Neural progenitor cell (in vitro differentiated cells): Measurements from ENCODE around the gene ME1. TPM values are rescaled to one million over a fixed set of nuclear protein-coding genes. Genes with fewer than 3 reads are reported as not detected.
"Not testable (repeated sequence)": the region's sequence is repeated elsewhere in the genome, so short reads cannot be mapped to it uniquely, and the experiment has no call there.

Source experiments
- DNase-seq: peaks from one replicate; pipeline ENCODE4 v3.0.0-alpha.2; 2016; ENCODE audit warnings: low spot score
- H2AFZ ChIP-seq: fragments of 200-600 bp; sonication (generic); replicated peaks from 2 replicates; pipeline ENCODE4 v1.6.1; 2016; ENCODE audit warnings: antibody characterized with exemption
- H3F3A ChIP-seq: fragments of 200-600 bp; sonication (generic); 2 replicates; pipeline ENCODE4 v1.6.1; 2016; ENCODE audit warnings: antibody characterized with exemption, low read depth
- H3K27ac ChIP-seq: fragments of 200-600 bp; sonication (generic); 2 replicates; pipeline ENCODE4 v1.5.1; 2016; ENCODE audit warnings: mild to moderate bottlenecking
- H3K27me3 ChIP-seq: fragments of 200-600 bp; sonication (generic); 2 replicates; pipeline ENCODE4 v1.6.1; 2016; ENCODE audit warnings: mild to moderate bottlenecking, moderate library complexity
- H3K36me3 ChIP-seq: fragments of 200-600 bp; sonication (generic); 2 replicates; pipeline ENCODE4 v1.5.1; 2016
- H3K4me1 ChIP-seq: fragments of 200-600 bp; sonication (generic); 2 replicates; pipeline ENCODE4 v1.6.1; 2016; ENCODE audit warnings: mixed run types
- H3K4me2 ChIP-seq: fragments of 200-600 bp; sonication (generic); 2 replicates; pipeline ENCODE4 v1.6.1; 2016
- H3K4me3 ChIP-seq: fragments of 200-600 bp; sonication (generic); 2 replicates; pipeline ENCODE4 v1.5.1; 2016
- H3K79me2 ChIP-seq: fragments of 200-600 bp; sonication (generic); 2 replicates; pipeline ENCODE4 v1.6.1; 2016; ENCODE audit warnings: low read depth
- H3K9ac ChIP-seq: fragments of 200-600 bp; sonication (generic); 2 replicates; pipeline ENCODE4 v1.6.1; 2016
- H3K9me3 ChIP-seq: fragments of 200-600 bp; sonication (generic); 2 replicates; pipeline ENCODE4 v1.5.1; 2016; ENCODE audit warnings: low read depth
- H4K20me1 ChIP-seq: fragments of 200-600 bp; sonication (generic); 2 replicates; pipeline ENCODE4 v1.6.1; 2016; ENCODE audit warnings: low read depth
- H3K27ac Mint-ChIP-seq: 3 replicates; pipeline ENCODE4 v1.8.0; 2021; ENCODE audit warnings: mixed read lengths
- H3K27me3 Mint-ChIP-seq: 2 replicates; pipeline ENCODE4 v1.8.0; 2022; ENCODE audit warnings: low read depth, mild to moderate bottlenecking, inconsistent platforms, moderate library complexity, mixed read lengths; ENCODE audit not compliant: insufficient read depth
- H3K36me3 Mint-ChIP-seq: 3 replicates; pipeline ENCODE4 v1.8.0; 2021; ENCODE audit warnings: mixed read lengths
- H3K4me1 Mint-ChIP-seq: 3 replicates; pipeline ENCODE4 v1.8.0; 2021; ENCODE audit warnings: mixed read lengths
- H3K4me3 Mint-ChIP-seq: 3 replicates; pipeline ENCODE4 v1.8.0; 2021; ENCODE audit warnings: mild to moderate bottlenecking, moderate library complexity, mixed read lengths
- H3K9me3 Mint-ChIP-seq: 3 replicates; pipeline ENCODE4 v1.8.0; 2020; ENCODE audit warnings: mixed read lengths
- EZH2 ChIP-seq: fragments of 200-600 bp; sonication (generic); IDR thresholded peaks from 2 replicates; pipeline ENCODE4 v1.6.1; 2017; ENCODE audit warnings: antibody characterized with exemption, mild to moderate bottlenecking, moderate library complexity
- EZH2phosphoT487 ChIP-seq: fragments of 200-600 bp; sonication (generic); IDR thresholded peaks from 2 replicates; pipeline ENCODE4 v1.6.1; 2017; ENCODE audit warnings: antibody characterized with exemption
- total RNA-seq: library from RNA; depleted of rRNA; stranded (reverse); fragments of >200 nt; gene quantifications from 2 replicates; pipeline ENCODE4 v1.2.3, GENCODE V29; 2015; ENCODE audit warnings: low replicate concordance
- TF ChIP-seq, protein P1 (sequence below): fragments of 200-600 bp; sonication (generic); IDR thresholded peaks from 2 replicates; pipeline ENCODE4 v1.5.1; 2017; ENCODE audit warnings: antibody characterized with exemption, mild to moderate bottlenecking

Gene ME1
- total RNA-seq, 1 donor from 2014 or later = 2.8 TPM

DNA sequence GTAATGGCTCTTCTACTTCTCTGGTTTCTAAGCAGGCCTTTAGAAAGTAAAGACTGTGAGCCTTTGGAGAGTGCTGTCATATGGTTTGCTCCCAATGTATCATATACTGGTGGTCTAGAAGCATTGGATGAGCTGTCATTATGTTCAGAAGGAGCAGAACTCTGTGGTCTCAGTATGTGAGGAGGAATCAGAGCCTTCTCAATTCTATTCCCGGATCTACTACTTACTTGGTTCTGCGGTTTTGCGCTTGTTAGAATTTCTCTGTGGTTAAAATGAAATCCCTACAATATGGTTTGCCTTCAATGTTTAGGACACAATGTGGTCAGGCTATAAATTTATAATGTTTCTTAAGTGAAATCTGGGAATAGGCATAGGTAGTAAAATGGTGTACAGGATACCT is 173.1 kb downstream of the ME1 start:
- H3K36me3 ChIP-seq = no peaks in the 10 kb centered on the region
- no peaks in the 10 kb centered on the region for H3K9me3 ChIP-seq
- TF ChIP-seq EZH2 = no peak
- TF ChIP-seq, protein P1, sequence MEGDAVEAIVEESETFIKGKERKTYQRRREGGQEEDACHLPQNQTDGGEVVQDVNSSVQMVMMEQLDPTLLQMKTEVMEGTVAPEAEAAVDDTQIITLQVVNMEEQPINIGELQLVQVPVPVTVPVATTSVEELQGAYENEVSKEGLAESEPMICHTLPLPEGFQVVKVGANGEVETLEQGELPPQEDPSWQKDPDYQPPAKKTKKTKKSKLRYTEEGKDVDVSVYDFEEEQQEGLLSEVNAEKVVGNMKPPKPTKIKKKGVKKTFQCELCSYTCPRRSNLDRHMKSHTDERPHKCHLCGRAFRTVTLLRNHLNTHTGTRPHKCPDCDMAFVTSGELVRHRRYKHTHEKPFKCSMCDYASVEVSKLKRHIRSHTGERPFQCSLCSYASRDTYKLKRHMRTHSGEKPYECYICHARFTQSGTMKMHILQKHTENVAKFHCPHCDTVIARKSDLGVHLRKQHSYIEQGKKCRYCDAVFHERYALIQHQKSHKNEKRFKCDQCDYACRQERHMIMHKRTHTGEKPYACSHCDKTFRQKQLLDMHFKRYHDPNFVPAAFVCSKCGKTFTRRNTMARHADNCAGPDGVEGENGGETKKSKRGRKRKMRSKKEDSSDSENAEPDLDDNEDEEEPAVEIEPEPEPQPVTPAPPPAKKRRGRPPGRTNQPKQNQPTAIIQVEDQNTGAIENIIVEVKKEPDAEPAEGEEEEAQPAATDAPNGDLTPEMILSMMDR = no peak
- Mint-ChIP-seq H3K36me3 (no peaks in the 10 kb centered on the region), H3K27ac (no peak overlapping the region), H3K27me3 (no peaks in the 10 kb centered on the region), H3K9me3 (no peaks in the 10 kb centered on the region), H3K4me3 (no peak overlapping the region), H3K4me1 (no peaks in the 10 kb centered on the region)
- H3K9ac ChIP-seq = no peak overlapping the region
- no peaks in the 10 kb centered on the region for H3K4me1 ChIP-seq
- DNase-seq = no peak
- H3K79me2 ChIP-seq = no peaks in the 10 kb centered on the region
- H3K4me3 ChIP-seq = no peak overlapping the region
- H4K20me1 ChIP-seq = no peaks in the 10 kb centered on the region
- no peaks in the 10 kb centered on the region for H3K27me3 ChIP-seq
- H3K27ac ChIP-seq = no peak overlapping the region
- no peak overlapping the region for H3K4me2 ChIP-seq
- no peak overlapping the region for H2AFZ ChIP-seq
- H3F3A ChIP-seq = no peaks in the 10 kb centered on the region

DNA sequence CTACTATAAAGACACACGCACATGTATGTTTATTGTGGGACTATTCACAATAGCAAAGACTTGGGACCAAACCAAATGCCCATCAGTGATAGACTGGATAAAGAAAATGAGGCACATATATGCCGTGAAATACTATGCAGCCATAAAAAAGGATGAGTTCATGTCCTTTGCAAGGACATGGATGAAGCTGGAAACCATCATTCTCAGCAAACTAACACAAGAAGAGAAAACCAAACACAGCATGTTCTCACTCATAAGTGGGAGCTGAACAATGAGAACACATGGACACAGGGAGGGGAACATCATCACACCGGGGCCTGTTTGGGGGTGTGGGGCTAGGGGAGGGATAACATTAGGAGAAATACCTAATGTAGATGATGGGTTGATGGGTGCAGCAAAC is 174.1 kb downstream of the ME1 start:
- H3K9me3 ChIP-seq, H3K36me3 ChIP-seq, H3K4me3 ChIP-seq, H3K36me3 Mint-ChIP-seq, DNase-seq, H3F3A ChIP-seq, H3K27me3 Mint-ChIP-seq, H3K27ac ChIP-seq, H3K27ac Mint-ChIP-seq, H2AFZ ChIP-seq, H3K9me3 Mint-ChIP-seq, H3K4me1 Mint-ChIP-seq, H3K27me3 ChIP-seq, H3K9ac ChIP-seq, H4K20me1 ChIP-seq, H3K4me3 Mint-ChIP-seq, H3K4me2 ChIP-seq, H3K4me1 ChIP-seq, H3K79me2 ChIP-seq: not testable (repeated sequence)

DNA sequence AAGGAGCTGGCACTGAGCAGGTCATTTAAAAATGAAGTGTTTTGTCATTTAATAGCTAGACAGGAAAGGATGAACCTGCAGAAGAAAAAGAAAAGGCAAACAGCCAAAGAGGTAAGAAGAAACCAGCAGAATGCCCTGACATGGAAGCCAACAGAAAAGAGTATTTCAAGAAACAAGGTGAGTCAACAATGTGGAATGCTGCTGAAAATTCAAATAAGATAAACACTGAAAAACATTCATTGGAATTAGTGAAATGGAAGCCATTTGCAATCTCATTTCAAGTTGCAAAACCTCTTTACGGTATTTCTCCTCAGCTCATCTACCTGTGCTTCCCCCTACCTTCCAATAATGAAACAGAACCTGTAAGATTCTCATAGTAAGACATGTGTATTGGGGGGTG is 178.1 kb downstream of the ME1 start:
- Histone ChIP-seq H3F3A (no peaks in the 10 kb centered on the region), H3K36me3 (no peaks in the 10 kb centered on the region), H3K27me3 (no peaks in the 10 kb centered on the region), H3K9ac (no peak overlapping the region), H3K27ac (no peak overlapping the region), H3K9me3 (no peaks in the 10 kb centered on the region), H3K79me2 (no peaks in the 10 kb centered on the region), H4K20me1 (no peaks in the 10 kb centered on the region), H3K4me2 (no peak overlapping the region), H3K4me1 (no peaks in the 10 kb centered on the region), H2AFZ (no peak overlapping the region), H3K4me3 (no peak overlapping the region)
- no peaks in the 10 kb centered on the region for H3K36me3 Mint-ChIP-seq
- H3K4me1 Mint-ChIP-seq = peaks cover 3% of the 10 kb centered on the region
- DNase-seq = no peak
- TF ChIP-seq EZH2 (no peak), EZH2phosphoT487 (no peak)
- TF ChIP-seq, protein P1 = no peak
- no peaks in the 10 kb centered on the region for H3K9me3 Mint-ChIP-seq
- H3K27me3 Mint-ChIP-seq = no peaks in the 10 kb centered on the region
- H3K27ac Mint-ChIP-seq = no peak overlapping the region
- no peak overlapping the region for H3K4me3 Mint-ChIP-seq

DNA sequence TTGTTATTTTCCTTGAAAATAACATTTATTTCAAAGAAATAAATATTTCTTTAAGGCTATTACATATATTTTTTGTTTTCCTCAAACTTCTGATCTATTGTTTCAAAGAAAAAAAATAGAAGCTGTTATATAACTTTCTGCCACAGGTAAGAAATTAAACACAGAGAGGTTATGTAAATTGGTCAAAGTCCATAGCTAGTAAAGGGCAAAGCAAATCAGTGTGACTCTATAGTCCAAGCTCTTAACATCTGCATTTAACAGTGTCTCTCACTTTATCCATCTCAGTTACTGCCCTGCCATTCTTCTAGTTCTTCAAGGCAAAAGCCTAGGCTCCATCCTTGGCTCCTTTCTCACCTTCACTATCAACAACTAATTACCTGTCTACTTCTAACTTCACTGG is 180.6 kb downstream of the ME1 start:
- H3K79me2 ChIP-seq = no peaks in the 10 kb centered on the region
- H4K20me1 ChIP-seq = no peaks in the 10 kb centered on the region
- H3K36me3 ChIP-seq = no peaks in the 10 kb centered on the region
- Mint-ChIP-seq H3K27ac (no peak overlapping the region), H3K27me3 (no peaks in the 10 kb centered on the region), H3K36me3 (no peaks in the 10 kb centered on the region), H3K4me1 (peaks cover 3% of the 10 kb centered on the region), H3K9me3 (no peaks in the 10 kb centered on the region), H3K4me3 (no peak overlapping the region)
- no peak overlapping the region for H3K27ac ChIP-seq
- H3K9me3 ChIP-seq = no peaks in the 10 kb centered on the region
- no peak overlapping the region for H3K4me3 ChIP-seq
- TF ChIP-seq EZH2 (no peak), EZH2phosphoT487 (no peak)
- TF ChIP-seq, protein P1 = no peak
- no peak overlapping the region for H3K4me2 ChIP-seq
- no peak overlapping the region for H2AFZ ChIP-seq
- no peak for DNase-seq
- H3K9ac ChIP-seq = no peak overlapping the region
- H3K4me1 ChIP-seq = no peaks in the 10 kb centered on the region
- no peaks in the 10 kb centered on the region for H3F3A ChIP-seq
- no peaks in the 10 kb centered on the region for H3K27me3 ChIP-seq
